NCI-H524 (cell line): ENCODE measurements around the gene YIPF7.

Experiments
- DNase-seq, 2 experiments: peaks; one replicate each; lab custom pipeline; 2025; lab: John Stamatoyannopoulos, UW

The YIPF7 gene

DNA sequence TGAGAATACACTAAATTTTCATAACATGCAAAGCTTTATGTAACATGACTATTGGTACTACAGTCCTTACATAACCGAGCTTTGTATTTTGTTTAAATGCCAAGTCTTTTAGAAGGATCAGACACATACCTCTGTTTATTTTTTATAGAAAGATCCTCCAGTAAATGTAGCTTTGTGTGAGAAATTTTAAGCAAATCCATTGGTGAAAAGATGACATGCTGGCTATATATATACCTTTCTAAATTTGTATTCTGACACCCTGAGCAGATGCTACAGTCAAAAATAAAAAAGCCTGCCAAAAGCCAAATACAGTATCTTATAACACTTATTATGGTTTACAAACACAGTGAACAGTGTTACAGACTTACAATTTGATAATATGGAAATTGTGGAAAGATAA is at the start of gene YIPF7:
TSS of gene YIPF7 (minus strand) at position 201 of the 400 bp plus-strand sequence. CDS start 1,525 bp downstream, outside the sequence.
- no peak for DNase-seq

DNA sequence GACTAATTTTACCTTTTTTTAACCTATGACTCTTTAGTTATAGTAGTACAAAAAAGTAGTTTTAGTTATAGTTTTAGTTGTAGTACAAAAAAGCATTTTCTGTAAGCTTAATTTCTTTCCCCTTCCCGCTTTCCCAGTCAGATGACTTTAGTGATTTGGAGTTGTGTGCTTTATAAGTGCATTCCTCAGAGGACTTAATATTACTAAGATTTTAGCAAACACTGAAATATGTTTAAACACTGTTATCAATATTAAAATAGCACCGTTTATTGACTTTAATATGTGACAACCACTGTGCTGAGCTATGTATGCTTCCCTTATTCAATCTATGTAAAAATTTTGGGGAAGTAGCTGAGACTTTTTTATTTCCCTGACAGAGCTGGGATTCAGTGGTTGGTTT is 49.6 kb upstream of the YIPF7 start:
- no peak for DNase-seq

DNA sequence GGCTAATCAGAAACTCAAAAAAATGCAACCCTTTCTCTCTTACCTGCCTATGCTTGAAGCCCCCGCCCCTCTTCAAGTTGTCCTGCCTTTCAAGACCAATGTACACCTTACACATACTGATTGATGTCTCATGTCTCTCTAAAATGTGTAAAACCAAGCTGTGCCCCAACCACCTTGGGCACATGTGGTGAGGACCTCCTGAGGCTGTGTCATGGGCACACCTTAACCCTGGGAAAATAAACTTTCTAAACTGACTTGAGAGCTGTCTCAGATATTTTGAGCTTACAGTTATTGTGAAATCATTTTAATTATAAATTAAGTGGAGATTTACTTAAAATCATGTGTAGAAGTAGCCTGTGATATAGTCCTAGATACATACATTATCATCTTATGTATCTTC is 49.0 kb upstream of the YIPF7 start:
- no peak for DNase-seq

DNA sequence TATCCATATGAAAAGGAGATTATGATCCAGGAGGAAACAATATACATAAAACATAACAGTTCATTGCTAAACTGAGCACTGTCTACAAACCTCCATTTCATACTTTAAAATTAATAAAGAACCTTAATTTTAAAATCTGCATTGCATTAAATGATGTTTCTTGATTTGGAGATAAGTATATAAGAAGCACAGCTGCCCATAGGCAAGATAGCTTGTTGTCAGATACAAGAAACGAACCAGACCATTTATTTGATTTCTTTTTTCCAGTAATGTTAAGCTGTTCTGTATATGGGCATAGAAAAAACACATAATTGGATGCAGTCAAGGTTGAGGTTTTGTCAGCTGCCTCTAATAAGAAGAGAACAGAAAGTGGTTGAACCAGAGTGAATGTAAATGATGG is 33.2 kb upstream of the YIPF7 start:
- DNase-seq = no peak

DNA sequence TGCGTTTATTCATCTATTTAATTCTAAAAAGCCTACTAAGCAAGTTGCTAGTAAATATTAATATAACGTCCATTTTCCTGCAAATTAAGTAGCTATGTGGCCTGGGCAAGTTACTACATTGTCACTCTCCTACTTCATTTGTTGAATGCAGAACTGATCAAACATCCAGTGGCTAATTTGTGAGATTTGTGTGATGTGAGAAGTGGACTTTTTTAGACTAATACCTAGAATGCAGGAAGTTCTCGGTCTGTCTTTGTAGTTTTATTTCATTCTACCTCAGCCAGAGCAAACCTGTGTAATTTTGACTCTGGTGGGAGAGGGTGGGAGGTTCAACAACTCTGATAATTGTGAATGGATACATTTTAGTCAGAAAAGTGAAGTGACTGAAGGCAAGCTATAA is 27.6 kb upstream of the YIPF7 start:
- DNase-seq = no peak

DNA sequence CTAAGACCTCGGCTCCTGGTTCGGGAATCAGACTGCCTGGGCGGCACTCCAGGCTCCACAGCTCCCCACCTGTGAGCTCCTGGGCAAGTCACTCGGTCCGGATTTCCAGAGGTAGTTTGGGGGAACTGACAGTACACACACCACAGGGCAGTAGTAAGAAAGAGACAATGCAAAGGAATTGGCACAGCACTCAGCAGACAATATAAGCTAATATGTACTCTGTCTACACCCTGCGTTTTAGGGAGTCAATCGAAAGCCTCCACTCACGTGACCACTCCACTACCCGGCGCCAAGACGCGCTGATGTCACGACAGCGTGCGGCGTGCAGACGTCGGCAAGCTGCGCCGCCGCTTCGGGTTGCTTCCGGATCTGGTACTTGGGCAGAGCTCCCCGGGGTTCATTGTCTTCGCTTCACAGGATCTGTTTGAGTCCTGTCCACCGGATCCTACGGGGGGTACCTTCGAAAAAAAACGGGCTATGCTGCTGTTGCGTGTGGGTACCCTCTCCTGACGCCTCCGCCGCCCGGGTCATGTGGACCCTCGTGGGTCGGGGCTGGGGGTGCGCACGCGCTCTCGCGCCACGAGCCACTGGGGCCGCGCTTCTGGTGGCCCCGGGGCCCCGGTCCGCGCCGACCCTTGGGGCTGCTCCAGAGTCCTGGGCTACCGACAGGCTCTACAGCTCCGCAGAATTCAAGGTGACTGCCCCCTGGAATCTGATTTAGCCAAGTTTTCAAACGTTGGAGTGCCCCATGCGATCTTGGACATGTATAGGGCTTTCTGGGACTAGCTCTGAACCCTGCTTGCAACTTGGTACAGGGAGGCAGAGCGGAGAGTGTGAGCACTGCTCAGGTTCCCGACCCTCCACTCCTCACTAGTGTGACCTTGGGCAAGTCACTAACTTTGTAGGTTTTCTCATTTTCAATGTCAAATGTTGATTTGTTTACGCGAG is 26.9 kb upstream of the YIPF7 start, which contains the start of gene GUF1:
TSS of gene GUF1 (plus strand) at position 327 of the 948 bp plus-strand sequence. CDS start at position 530, 203 bp downstream.
- DNase-seq = peak; percentile 79 to 87

DNA sequence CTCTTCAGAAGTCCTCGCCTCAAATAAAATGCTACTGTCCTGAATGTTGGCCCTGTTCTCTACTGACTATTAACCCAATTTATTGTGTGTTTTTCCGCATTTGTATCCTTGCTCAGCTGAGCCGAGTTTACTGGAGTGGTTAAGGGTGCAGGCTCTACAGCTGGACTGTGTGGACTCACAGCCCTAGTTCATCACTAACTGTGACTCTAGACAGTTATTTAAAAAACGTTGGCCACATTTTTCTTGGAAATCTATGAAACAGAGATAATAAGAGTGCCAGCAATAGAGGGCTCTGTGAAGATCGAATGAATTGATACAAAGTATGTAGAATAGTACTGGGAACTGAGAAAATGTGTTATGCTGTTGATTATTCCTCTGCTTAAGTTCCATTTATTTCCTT is 23.9 kb upstream of the YIPF7 start:
- DNase-seq = no peak

DNA sequence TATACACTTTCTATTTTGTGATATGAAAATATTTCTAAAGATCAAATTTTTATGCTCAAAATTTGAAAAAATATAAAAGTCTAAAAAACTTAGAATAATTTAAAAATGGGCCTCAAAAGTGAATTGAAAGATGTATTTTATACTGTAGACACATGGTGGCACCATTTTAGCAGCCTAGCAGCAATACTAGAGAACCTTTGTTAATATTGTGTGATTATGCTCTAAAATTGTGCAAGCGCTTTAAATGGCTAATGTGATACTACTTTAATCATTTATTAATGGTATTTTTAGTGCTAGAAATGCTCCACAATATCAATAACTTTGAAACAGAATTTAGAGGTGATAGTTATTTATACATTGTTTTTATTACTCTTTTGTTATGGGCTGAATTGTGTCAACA is 23.0 kb upstream of the YIPF7 start:
- no peak for DNase-seq

DNA sequence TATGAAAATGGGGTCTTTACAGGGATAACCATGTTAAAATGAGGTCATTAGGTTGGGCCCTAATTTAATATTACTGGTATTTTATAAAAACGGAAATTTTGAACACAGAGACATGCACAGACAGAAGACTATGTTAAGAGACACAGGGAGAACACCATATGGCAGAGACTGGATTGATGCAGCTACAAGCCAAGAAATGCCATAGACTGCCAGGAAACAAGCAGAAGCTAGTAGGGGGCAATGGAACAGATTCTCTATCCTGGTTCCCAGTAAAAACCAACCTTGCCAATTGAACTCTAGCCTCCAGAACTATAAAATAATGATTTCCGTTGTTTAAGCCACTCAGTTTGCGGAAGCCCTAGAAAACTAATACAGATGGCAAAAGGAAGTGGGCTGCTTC is 20.2 kb upstream of the YIPF7 start:
- no peak for DNase-seq

DNA sequence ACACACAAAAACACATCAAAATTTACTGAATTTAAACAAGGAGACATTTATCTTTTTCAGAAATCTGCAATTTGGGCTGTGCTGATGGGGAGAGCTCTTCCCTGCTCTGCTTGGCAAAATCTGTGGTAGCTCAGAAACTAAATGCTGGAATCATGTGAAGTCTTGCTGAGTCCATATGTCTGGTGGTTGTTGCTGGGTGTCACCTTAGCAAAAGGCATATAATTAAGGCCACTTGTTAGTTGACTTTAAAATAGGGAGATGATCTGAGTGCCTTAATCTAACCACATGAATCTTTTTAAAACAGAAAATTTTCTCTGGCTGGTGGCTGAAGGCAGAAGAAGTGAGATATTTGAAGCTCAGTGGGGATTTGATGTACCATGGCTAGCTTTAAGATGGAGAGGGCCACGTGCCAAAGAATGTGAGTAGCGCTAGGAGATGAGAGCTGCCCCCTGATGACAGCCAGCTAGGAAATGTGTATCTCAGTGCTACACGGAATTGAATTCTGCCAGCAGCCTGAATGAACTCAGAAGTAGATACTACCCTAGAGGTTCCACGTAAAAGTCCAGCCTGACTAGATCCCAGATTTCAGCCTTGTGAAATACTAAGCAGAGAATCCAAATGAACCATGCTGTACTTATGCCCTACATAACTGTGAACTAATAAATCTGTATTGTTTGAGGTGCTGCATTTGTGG is 19.2 kb upstream of the YIPF7 start:
- no peak for DNase-seq

DNA sequence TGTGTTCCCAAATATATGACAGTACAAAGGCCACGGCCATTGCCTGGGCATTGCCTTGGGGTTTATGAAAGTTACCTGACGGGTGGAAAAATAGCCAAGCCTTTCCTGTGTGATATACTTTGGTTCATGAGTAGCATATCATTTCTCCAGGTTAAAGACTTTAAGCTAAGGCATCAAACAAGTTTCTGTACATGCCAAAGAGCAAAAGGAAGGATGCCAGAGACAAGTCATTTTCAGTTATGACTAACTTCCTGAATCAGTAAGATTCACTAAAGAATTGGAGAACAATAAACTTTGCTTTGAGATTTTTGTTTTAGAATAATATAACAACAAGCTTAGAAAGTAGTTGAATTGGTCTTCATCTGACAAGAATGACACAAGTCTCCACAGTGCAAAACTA is 17.1 kb upstream of the YIPF7 start:
- no peak for DNase-seq

DNA sequence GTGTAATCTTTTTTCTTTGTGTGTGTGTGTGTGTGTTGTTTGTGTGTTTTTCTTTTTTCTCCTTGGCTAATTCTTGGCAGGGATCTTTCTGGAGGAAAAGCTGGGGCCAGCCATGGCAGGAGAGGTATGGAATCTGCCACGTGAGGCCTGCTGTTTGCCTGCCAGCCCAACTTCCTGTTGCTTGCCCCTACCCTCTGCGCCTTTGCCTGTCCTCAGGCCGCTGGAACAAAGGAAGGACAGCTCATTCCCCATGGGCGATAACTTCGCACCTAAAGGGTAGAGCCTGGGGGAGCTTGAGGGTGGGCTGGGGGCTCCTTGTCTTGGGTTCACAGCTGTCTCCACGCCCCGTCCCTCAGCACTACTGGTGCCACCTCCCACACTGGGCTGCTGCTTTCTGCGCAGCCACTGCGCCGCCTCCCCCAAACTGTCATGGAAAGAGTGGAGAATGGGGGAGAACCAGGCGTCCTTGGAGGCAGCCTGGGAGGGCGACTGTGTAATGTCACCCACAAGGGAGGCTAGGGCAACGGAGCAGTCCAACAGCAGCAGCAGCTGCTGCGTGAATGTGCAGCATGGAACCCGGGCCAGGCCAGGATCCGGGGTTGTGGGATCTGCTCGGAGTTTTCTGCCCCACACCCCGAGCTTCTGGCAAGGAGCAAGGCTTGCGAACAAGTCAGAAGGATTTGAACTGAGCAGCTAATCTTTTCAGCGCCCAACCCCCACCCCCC is 12.3 kb upstream of the YIPF7 start:
- DNase-seq = no peak

DNA sequence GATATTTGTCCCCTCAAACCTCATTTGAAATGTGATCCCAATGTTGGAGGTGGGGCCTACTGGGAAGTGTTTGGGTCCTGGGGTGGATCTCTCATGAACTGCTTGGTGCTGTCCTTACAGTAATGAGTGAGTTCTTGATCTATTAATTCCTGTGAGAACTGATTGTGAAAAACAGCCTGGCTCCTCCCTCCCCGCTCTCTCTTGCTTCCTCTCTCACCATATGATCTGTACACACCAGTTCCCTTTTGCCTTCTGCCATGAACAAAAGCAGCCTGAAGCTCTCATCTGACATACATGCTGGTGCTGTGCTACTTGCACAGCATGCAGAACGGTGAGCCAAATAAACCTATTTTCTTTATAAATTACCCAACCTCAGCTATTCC is 11.2 kb upstream of the YIPF7 start:
- DNase-seq = no peak

DNA sequence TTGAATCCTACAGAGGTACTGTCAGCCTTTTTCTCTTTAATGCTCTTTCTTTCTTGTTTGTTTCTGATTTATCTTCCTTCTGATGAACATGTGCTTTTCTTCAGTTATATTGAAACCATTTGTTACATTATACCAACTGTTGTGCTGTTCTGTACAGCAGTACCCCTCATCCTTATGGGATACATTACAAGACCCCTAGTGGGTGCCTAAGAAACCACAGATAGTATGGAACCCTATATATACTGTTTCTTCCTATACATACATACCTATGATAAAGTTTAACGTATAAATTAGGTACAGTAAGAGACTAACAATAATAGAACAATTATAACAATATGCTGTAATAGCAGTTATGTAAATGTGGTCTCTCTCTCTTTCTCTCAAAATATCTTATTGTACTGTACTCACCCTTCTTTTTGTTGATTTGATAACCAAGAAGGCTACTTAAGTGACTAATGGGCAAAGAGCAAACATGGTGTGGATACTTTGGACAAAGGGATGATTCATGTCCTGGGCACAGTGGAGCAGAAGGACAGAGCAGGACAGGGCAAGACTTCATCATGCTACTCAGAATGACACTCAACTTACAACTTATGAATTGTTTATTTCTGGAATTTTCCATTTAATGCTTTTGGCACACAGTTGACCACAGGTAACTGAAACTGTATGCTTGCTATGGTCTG is 10.7 kb upstream of the YIPF7 start:
- DNase-seq = no peak

DNA sequence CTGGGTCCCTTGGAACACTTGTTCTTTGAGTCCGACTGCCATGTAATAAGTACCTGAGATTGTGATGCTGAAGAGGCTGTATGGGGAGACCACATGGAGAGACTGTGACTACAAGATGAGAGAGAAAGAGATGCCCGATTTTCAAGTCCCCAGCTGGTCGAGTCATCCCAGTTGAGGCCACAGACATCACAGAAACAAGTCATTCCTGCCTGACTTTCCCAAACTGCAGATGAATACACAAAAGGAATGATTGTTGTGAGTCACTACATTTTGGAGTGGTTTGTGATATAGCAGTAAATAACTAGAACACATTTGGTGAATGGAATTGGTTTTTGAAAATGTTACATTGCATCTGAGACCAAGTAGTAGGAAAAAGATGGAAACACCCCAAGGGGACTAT is 9.0 kb upstream of the YIPF7 start:
- no peak for DNase-seq

DNA sequence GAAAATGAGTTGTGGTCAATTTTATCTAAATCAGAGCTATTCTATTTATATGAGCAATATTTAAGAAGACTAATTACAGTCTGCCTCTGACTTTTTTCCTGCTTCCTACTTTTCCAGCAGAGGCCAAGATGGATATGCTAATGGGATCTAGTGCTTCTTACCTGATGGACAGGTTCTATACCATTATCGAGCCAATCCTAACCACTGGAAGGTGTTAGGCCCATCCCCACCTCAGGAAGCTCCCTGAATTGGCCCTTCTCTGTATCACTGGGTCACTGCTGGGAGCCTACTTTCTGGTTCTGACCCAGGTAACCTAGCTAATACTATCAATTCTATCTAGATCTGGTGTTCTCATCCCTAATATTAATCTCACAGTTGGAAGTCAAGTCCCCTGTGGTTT is 577 bp upstream of the YIPF7 start:
- no peak for DNase-seq

DNA sequence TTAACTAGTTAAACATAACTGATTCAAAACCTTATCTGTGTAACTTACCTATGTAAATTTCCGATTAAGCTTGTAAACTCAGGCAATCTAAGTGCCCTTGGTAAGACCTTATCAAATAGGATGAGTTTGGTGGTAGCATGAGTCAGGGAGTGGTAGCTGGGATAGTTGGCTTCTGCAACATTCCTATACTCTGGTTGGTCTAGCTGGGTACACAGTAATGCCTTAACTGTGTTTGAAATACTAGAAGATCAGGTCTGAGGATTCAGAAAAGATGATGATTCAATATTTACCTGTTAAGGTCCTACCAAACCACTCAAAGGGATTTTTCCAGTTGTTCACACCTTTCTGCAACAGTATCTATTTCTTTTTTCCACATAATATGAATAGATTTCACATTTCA is 5.3 kb downstream of the YIPF7 start:
- no peak for DNase-seq

DNA sequence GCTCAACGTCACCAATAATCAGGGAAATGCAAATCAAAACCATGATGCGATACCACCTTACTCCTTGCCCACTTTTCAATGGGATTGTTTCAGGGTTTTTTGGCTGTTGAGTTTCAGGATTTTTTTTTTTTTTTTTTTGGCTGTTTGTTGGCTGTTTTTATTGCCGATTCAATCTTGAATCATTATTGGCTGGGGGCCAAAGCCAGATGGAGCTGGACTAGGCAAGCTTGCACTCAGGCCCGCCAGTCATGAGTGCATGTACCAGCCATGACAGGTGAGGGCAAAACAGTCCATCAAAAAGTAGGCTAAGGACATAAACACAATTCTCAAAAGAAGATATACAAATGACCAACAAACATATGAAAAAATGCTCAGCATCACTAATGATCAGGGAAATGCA is 13.3 kb downstream of the YIPF7 start:
- peak in 1 of 2 experiments; percentile 6 for DNase-seq

DNA sequence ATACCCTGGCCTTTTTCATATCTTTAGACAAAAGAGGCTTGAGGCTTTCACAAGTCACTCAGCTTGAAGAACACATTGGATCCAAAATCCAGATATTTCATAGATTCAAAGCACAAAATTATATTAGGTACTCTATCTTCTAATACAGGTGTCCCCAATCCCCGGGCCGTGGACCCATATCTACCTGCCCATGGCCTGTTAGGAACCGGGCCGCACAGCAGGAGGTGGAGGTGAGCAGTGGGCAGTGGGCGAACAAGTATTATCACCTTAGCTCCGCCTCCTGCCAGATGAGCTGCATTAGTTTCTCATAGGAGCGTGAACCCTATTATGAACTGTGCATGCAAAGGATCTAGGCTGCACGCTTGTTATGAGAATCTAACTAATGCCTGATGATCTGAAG is 18.7 kb downstream of the YIPF7 start:
- peak in 1 of 2 experiments; percentile 2 for DNase-seq

DNA sequence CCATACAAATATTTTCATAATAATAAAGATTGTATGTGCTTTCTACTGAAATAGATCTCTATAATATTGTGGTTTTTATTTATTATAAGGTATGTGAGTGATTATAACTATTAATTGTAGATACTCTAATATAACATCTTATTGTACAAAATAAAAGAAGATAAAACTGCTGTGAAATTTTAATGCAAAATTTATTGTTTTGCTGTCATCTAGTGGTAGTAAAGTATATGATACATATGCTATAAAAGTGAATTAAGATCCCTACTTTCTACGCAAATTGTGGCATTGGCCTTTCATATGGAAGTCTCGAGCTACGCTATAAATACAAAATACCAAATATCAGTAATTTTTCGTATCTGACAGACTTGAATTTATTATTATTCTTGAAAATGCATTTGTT is 19.3 kb downstream of the YIPF7 start:
- peak in 1 of 2 experiments; percentile 17 for DNase-seq

DNA sequence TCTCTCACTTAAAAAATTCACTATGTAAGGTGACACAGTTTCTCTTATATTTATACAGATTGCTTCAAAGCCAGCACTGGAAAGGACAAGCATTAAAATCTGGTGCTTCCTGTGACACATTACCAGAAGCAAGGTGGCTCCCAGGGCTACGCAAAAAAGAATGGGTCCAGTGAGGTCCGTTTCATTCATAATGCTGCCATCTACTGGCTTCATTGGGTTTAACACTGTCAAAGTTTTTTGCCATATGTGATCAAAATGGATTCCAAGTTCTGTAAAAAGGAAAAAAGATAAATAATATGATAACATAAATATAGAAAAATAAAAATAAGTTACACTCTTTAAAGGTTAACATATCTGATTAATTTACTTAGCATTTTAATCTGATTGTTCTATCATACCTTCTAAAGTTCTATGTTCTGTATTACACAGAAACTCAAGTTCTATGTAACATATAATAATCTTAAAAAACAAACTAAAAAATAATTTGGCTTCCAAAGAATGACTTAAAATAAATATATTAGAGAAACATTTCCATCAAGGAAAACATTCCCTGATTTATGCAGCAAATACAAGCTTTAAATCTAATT is 22.1 kb downstream of the YIPF7 start:
- DNase-seq = peak; percentile 30 to 75

DNA sequence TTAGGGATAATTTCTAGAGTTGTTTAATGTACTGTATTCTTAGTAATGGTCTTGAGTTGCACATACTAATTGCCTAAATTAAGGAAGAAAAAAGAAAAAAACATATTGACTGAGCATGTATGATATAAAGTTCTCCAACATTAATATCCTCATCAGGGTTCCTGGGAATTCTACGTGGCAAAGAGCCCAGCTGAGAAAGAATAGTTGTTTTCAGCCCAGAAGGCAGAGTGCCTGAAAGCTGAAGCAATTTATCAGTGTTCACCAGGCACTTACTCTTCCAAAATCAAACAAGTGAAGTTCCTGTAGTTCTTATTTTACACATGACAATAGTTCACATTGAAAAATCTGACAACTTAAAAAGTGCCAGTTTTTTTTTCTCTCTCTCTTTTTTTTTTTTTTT is 27.7 kb downstream of the YIPF7 start:
- DNase-seq = no peak
